ENCODE measurements around the gene CD82. TPM values are rescaled to one million over a fixed set of nuclear protein-coding genes. Genes with fewer than 3 reads are reported as not detected.
A peak's percentile ranks its signal among the peaks of the same experiment; 100 is the strongest.

The CD82 gene
- polyA plus RNA-seq, 3 donors = 40.8 to 89.0 (median 43.0) TPM

DNA sequence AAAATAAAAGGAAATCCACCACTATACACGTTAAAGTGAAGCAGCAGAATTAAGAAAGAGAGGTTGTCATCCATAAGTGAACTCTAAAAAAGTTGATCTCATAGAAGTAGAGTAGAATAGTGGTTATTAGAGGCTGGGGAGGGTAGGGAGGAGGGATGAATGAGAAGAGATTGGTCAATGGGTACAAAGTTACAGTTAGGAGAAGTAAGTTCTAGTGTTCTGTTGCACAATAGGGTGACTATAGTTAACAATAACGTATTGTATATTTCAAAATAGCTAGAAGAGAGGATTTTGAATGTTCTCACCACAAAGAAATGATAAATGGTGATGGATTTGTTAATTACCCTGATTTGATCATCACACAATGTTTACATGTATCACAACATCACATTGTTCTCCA, 72.0 kb downstream of the CD82 start:
- Histone ChIP-seq H3K9me3 (replicated peaks in 1 of 2; ENCODE audit: control insufficient read depth in 1 of 2, insufficient read depth in 1 of 2, low read length in 2 of 2) (peaks cover 6 to 11% of the 10 kb centered on the region in 2 donors), H3K27ac (ENCODE audit: low read depth in 1 of 2, low read length in 2 of 2) (peak overlapping the region in 1 of 2 donors; percentile 54), H4K20me1 (ENCODE audit: insufficient read depth, low read length) (no peaks in the 10 kb centered on the region), H3K4me2 (replicated peaks; ENCODE audit: extremely low read depth, low read length, poor library complexity, severe bottlenecking) (no peak overlapping the region), H3K9ac (ENCODE audit: insufficient read depth, low read length, poor library complexity, severe bottlenecking) (no peak overlapping the region), H3K4me1 (ENCODE audit: control insufficient read depth in 1 of 2, insufficient read depth in 2 of 2, low read length in 2 of 2) (peaks cover 19 to 29% of the 10 kb centered on the region in 2 donors), H3K4me3 (replicated peaks in 1 of 3; ENCODE audit: low read depth in 2 of 3, low read length in 3 of 3) (no peak overlapping the region), H3K79me2 (ENCODE audit: insufficient read depth, low read length) (no peaks in the 10 kb centered on the region), H3K36me3 (replicated peaks in 1 of 2; ENCODE audit: control insufficient read depth in 1 of 2, insufficient read depth in 2 of 2, low read length in 2 of 2) (no peaks in the 10 kb centered on the region), H2AFZ (ENCODE audit: insufficient read depth, low read depth, low read length, poor library complexity, severe bottlenecking) (no peak overlapping the region), H3K27me3 (ENCODE audit: control insufficient read depth in 2 of 2, insufficient read depth in 2 of 2, low read length in 2 of 2) (no peaks in the 10 kb centered on the region)
- no CpG with 5 or more reads among the region's 2 CpGs for WGBS (ENCODE audit: insufficient coverage)
- TF ChIP-seq, protein P1, sequence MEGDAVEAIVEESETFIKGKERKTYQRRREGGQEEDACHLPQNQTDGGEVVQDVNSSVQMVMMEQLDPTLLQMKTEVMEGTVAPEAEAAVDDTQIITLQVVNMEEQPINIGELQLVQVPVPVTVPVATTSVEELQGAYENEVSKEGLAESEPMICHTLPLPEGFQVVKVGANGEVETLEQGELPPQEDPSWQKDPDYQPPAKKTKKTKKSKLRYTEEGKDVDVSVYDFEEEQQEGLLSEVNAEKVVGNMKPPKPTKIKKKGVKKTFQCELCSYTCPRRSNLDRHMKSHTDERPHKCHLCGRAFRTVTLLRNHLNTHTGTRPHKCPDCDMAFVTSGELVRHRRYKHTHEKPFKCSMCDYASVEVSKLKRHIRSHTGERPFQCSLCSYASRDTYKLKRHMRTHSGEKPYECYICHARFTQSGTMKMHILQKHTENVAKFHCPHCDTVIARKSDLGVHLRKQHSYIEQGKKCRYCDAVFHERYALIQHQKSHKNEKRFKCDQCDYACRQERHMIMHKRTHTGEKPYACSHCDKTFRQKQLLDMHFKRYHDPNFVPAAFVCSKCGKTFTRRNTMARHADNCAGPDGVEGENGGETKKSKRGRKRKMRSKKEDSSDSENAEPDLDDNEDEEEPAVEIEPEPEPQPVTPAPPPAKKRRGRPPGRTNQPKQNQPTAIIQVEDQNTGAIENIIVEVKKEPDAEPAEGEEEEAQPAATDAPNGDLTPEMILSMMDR (IDR thresholded peaks at IDR 0.05) = no peak
- Mint-ChIP-seq H3K27me3 (ENCODE audit: low read depth in 3 of 3) (peaks cover 0 to 4% (median 4%) of the 10 kb centered on the region in 3 donors), H3K36me3 (peaks cover 3 to 4% of the 10 kb centered on the region in 2 donors), H3K4me3 (no peak overlapping the region), H3K27ac (peak overlapping the region; percentile 39 to 91 (median 86)), H3K4me1 (peaks cover 50% of the 10 kb centered on the region), H3K9me3 (peaks cover 4 to 12% (median 7%) of the 10 kb centered on the region in 7 donors)
- peak; percentile 53 to 77 (median 66) for DNase-seq
- intact Hi-C loops (cut with micrococcal nuclease) = no loop called here

DNA sequence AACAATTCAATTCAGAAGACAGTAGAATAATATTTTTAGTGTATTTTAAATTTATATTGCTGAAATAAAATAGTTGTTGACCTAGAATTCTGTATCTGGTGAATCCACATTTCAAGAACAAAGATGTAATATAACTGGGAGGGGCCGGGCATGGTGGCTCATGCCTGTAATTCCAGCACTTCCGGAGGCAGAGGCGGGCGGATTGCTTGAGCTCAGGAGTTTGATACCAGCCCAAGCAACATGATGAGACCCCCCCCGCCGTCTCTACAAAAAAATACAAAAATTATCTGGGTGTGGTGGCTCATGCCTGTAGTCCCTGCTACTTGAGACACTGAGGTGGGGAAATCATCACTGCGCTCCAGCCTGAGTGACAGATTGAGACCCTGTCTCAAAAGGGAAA, 72.6 kb downstream of the CD82 start:
- peak overlapping the region; percentile 48 to 54 for H3K27ac ChIP-seq (ENCODE audit: low read depth in 1 of 2, low read length in 2 of 2)
- no peaks in the 10 kb centered on the region for H3K79me2 ChIP-seq (ENCODE audit: insufficient read depth, low read length)
- no peak overlapping the region for H3K9ac ChIP-seq (ENCODE audit: insufficient read depth, low read length, poor library complexity, severe bottlenecking)
- H3K9me3 ChIP-seq (replicated peaks in 1 of 2; ENCODE audit: control insufficient read depth in 1 of 2, insufficient read depth in 1 of 2, low read length in 2 of 2) = peaks cover 7 to 17% of the 10 kb centered on the region in 2 donors
- Mint-ChIP-seq H3K9me3 (peaks cover 9 to 17% (median 13%) of the 10 kb centered on the region in 7 donors), H3K36me3 (peaks cover 3 to 8% of the 10 kb centered on the region in 2 donors), H3K4me3 (peak overlapping the region in 1 of 2 donors; percentile 42), H3K4me1 (peaks cover 46% of the 10 kb centered on the region), H3K27ac (peak overlapping the region; percentile 72 to 91 (median 86)), H3K27me3 (ENCODE audit: low read depth in 3 of 3) (peaks cover 0 to 4% (median 3%) of the 10 kb centered on the region in 3 donors)
- H3K4me1 ChIP-seq (ENCODE audit: control insufficient read depth in 1 of 2, insufficient read depth in 2 of 2, low read length in 2 of 2) = peaks cover 17 to 29% of the 10 kb centered on the region in 2 donors
- H3K4me3 ChIP-seq (replicated peaks in 1 of 3; ENCODE audit: low read depth in 2 of 3, low read length in 3 of 3) = no peak overlapping the region
- peak overlapping the region; percentile 5 for H3K4me2 ChIP-seq (replicated peaks; ENCODE audit: extremely low read depth, low read length, poor library complexity, severe bottlenecking)
- WGBS (ENCODE audit: insufficient coverage) = 40% methylated on average over 1 of the region's 7 CpGs
- TF ChIP-seq, protein P1 (IDR thresholded peaks at IDR 0.05) = no peak
- no peak for DNase-seq
- intact Hi-C loops (cut with micrococcal nuclease) = no loop called here
- no peaks in the 10 kb centered on the region for H3K36me3 ChIP-seq (replicated peaks in 1 of 2; ENCODE audit: control insufficient read depth in 1 of 2, insufficient read depth in 2 of 2, low read length in 2 of 2)
- H2AFZ ChIP-seq (ENCODE audit: insufficient read depth, low read depth, low read length, poor library complexity, severe bottlenecking) = no peak overlapping the region
- H4K20me1 ChIP-seq (ENCODE audit: insufficient read depth, low read length) = no peaks in the 10 kb centered on the region
- no peaks in the 10 kb centered on the region for H3K27me3 ChIP-seq (ENCODE audit: control insufficient read depth in 2 of 2, insufficient read depth in 2 of 2, low read length in 2 of 2)

Measured in CD14-positive monocyte (primary cell).